ENCODE data around the gene APOL1.
A peak's percentile ranks its signal among the peaks of the same experiment; 100 is the strongest.
"Not testable (repeated sequence)": the region's sequence is repeated elsewhere in the genome, so short reads cannot be mapped to it uniquely, and the experiment has no call there.

The APOL1 gene

DNA sequence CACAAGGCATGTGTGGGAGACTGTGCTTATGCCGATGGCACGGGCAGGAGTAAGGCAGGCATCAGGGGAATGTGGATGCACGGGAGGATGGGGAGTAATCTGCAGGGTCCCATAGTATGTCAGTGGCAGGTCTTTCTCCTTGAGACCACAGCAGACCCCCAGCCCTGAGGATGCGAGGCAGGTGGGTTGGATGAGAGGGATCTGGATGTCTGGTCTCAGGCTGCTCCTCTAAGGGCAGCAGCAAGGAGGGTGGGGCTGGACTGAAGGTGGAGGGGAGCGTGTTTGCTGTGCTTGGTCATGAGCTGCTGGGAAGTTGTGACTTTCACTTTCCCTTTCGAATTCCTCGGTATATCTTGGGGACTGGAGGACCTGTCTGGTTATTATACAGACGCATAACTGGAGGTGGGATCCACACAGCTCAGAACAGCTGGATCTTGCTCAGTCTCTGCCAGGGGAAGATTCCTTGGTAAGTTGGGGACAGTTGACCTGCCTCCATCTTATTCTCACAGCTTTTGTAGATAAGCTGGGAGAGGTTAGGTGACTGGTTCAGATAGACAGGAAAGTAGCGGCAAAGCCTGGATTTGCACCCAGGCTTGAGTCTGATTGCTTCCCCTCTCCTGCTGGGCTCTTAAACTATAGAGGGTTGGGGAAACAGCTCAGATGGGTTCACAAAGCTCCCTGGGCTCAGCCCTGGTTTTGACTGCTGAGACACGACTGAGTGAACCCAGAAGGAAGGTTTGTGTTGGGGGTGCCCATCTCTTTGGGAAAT lies at the start of gene APOL1:
TSS of gene APOL1 (plus strand) at position 380 of the 769 bp plus-strand sequence. CDS start 1,823 bp downstream, outside the sequence.
- peak; percentile 80 for DNase-seq (ENCODE audit: low spot score)

DNA sequence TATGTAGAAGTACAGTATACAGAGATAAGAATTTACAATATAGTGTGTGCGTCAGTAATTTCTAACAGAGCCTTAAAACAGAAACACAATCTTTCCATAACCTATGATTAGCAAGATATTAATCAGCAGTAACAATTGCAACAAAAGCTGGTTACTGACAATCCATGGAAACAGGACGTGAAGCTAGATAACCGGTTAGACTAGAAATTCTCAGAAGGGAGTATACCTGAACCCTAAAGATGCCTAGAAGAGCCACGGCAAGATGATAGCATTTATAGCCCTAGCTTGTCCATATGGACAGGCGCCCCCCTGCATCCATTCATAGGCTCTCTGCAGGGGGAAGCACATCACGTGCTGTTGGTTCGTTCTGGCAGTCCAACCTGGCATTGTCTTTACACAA lies 49.5 kb upstream of the APOL1 start:
- not testable (repeated sequence) for DNase-seq (ENCODE audit: low spot score)

DNA sequence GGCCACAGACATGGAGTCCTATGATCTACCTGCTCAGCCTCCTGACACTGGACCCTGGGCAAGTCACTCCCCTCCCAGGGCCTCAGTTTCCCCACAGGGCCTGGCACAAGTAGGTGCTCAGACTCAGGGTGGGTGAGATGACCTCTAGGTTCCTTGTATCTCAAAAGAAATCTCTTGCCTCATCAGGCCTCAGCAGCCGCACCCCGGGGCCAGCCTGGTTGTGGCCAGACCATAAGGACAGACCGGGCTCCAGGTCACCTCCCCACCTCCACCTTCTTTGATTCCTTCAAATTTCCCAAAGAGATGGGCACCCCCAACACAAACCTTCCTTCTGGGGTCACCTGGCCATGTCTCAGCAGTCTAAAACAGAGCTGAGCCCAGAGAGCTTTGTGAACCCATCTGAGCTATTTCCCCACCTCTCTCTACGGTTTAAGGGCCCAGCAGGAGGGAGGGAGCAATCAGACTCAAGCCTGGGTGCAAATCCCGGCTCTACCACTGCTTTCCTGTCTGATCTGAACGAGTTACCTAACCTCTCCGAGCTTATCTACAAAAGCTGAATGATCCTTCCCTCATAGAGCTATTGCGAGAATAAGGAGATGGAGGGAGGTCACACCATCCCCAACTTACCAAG lies 48.8 kb upstream of the APOL1 start:
- no peak for DNase-seq (ENCODE audit: low spot score)

DNA sequence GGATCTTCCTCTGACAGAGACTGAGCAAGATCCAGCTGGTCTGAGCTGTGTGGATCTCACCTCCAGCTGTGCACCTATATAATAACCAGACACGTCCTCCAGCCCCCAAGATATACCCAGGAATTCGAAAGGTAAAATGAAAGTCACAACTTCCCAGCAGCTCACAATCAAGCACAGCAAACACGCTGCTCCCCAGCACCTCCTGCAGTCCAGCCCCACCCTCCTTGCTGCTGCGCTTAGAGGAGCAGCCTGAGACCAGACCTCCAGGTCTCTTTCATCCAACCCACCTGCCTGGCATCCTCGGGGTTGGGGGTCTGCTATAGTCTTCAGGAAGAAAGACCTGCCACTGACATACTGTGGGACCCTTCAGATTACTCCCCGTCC lies 48.3 kb upstream of the APOL1 start:
- DNase-seq (ENCODE audit: low spot score) = no peak

DNA sequence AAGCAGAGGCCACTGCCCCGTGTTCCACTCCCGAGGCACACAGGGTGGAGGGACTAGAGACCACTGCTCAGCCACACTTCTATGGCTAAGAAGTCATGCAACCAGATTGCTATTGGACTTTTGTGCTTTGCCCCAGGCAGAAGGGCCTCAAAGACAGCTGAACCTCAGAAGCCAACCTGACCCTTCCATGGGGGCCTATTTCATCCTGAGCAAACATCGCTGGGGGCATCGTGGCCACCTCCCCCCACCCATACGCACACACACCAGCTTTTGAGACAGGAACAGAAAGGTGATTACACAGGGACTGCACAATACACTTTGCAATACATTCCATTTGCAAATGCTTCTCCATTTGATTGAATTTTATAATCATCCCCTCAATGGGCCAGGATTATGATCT lies 47.4 kb upstream of the APOL1 start:
- not testable (repeated sequence) for DNase-seq (ENCODE audit: low spot score)

GRCh38 chr22:36206255-36206654 lies 46.7 kb upstream of the APOL1 start:
- DNase-seq (ENCODE audit: low spot score) = no peak

- DNase-seq (ENCODE audit: low spot score) = no peak
Observed at GRCh38 chr22:36208162-36208765, 44.7 kb upstream of the APOL1 start.

DNA sequence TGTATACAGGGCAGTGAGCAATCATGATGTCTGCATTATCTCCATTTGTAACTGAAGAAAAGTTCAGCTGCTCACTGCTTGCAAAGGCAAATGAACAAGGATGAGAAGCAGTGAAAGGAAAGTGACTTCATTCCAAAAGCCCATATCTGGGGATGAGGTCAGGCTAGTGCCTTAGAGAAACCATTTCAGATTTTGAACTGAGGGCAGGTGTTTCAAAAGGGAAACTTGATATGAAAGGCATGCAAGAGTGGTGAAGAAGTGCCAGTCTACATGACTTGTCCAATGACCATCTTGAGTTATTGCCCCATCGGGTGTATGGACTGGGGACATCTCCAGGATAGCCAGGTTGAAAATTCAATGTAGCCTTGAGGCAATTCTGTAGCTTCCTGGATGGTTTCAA lies 44.0 kb upstream of the APOL1 start:
- no peak for DNase-seq (ENCODE audit: low spot score)

DNA sequence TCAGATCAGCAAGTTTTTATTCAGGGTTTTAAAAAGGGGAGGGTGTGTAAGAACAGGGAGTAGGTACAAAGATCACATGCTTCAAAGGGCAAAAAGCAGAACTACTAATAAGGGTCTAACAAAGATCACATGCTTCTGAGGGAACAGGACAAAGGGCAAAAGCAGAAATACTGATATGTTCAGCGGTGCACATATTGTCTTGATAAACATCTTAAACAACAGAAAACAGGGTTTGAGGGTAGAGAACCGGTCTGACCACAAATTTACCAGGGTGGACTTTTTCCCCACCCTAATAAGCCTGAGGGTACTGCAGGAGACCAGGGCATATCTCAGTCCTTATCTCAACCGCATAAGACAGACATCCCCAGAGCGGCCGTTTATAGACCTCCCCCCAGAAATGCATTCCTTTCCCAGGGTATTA lies 43.4 kb upstream of the APOL1 start:
- not testable (repeated sequence) for DNase-seq (ENCODE audit: low spot score)

- DNase-seq (ENCODE audit: low spot score) = no peak
Observed at GRCh38 chr22:36210224-36210623, 42.7 kb upstream of the APOL1 start.

DNA sequence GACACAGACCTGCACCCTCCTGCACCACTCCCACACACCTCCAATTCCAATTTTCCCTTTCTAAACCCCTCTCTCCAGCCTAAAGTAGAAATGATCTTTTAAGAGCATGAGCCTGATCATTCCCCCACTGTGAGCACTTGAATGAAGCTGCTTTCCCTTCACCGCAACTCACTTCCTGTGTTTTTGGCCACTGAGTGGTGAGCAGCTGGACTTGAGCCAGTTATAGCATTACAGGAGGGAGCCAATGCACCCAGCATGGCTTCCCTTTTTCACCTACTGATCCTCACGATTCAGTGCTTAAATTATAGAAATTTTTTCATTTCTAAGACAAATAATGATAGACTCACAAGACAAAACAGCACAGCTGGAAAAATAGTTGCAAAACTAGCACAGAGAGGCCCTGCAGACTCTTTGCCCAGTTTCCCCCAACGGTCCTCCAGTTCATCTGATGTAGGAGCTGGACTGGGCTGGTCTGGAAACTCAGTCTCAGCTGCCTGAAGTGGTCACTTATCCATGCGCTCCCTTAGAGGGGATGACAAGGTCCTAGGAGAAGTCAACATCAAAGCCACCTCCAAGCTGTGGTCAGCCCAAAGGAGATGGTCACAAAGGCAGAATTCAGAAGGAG lies 41.6 kb upstream of the APOL1 start:
- DNase-seq (ENCODE audit: low spot score) = no peak

DNA sequence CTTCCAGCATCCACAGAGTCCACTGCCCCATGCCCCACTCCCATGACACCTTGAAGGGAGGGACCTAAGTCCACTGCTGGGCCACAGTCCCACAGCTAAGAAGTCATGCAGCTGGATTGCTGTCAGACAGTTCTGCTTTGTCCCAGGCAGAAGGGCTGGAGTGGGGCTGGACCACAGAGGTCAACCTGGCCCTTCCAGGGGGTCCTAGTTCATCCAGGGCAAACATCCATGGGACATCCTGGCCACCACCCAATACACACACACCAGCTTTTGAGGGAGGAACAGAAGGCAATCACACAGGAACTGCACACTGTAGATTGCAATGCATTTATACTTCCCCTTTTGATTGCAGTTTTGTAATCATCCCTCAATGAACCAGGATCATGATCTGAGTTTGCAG lies 40.0 kb upstream of the APOL1 start:
- DNase-seq (ENCODE audit: low spot score) = no peak

- DNase-seq (ENCODE audit: low spot score) = no peak
Observed at GRCh38 chr22:36213586-36213985, 39.3 kb upstream of the APOL1 start.

- no peak for DNase-seq (ENCODE audit: low spot score)
Observed at GRCh38 chr22:36215981-36216380, 37.0 kb upstream of the APOL1 start.

DNA sequence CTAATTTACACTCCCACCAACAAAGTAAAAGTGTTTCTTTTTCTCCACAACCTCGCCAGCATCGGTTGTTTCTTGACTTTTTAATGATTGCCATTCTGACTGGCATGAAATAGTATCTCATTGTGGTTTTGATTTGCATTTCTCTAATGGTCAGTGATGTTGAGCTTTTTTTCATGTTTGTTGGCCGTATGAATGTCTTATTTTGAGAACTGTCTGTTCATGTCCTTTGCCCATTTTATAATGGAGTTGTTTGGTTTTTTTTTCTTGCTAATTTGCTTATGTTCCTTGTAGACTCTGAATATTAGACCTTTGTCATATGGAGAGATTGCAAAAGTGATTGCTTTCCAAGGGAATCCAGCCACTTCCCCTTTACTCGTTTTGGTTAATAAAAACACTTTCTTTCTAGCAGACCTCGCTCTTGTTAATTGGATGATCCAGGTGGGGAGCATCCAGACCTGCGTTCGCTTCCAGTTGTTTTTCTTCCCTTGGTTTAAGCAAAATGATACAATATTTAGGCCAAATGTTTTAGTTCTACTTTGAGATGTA lies 34.2 kb upstream of the APOL1 start:
- DNase-seq (ENCODE audit: low spot score) = no peak

- peak; percentile 69 for DNase-seq (ENCODE audit: low spot score)
Observed at GRCh38 chr22:36220451-36220921, 32.4 kb upstream of the APOL1 start.

DNA sequence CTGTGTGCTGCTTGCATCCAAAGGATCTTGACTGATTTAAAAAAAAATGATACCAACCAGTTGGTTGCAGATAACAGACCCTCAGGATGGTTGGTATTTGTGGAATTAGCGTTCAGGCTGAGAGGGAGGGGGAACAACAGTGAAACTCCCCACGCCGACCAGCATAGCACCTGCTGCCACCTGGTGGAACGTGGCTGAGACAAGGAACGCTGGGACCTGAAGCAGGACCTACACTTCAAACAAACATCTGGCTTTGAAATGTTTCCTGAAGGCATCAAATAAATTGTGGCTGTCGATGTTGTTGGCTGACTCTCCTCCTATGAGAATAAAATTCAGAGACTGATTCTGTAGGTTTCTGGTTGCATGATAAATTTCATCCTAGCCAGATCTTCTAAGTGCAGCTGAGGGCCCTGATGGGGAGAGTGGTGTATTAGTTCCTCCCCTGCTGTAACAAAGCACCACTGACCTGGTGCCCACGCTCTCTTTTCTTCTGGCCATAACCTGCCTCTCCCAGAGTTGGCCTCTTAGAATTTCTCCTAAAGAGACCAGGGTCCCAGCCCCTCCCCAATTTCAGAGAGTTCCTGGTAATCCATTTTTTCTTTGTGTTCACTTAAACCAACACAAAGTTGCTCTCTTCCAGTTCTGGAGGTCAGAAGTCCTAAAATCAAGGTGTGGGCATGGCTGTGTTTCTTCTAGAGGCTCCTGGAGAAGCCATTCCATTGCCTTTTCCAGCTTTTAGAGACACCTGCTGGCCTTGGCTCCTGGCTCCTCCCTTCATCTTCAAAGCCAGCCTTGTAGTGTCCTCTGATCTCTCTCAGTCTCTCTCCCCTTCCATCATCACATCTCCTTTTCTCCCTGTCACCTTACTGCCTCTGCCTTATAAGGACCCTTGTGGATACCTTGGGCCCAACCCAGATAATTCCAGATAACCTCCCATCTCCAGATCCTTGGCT lies 30.9 kb upstream of the APOL1 start:
- DNase-seq (ENCODE audit: low spot score) = peak; percentile 66

DNA sequence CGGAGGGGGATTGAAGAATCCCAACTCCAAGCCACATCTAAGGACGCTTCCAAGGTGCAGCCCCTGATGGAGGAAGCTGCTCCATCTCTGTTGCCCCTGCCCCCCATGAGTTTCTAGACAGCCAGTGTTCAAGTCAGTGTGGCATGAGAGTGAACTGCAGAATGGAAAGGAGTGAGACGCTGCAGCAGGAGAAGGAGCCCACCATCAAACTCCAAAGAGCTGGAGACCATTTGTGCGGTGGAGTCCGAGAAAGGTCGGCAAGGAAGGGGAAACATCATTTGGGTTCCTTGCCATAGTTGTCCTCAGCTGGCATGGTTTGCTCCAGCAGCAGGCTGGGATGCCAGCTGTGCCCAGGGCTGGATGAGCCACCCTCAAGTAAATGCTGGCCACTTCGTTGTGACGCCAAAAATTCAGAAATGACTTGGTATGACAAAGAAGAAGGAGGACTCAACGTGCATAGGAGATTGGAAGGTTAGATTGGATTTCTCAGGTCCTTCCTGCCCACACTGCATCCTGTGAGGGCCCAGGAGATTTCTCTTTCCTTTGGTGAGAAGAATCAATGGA lies 30.0 kb upstream of the APOL1 start:
- DNase-seq (ENCODE audit: low spot score) = no peak

DNA sequence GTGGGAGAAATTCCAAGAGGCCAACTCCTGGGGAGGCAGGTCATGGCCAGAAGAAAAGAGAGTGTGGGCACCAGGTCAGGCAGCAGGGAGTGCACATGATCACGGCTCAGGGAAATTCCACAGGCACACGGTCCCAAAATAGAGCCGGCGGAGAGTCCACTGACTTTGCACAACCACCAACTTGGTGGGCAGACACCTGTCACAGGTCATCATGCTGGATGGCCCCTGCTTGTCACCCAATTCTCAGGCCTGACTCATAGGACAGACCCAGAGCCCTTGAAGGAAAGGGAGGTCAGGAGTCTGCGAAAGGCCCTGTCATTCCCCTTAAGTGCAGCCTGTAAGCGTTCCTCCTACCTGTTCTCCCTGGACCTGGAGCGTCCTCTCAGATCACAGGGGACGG lies 29.4 kb upstream of the APOL1 start:
- no peak for DNase-seq (ENCODE audit: low spot score)

- no peak for DNase-seq (ENCODE audit: low spot score)
Observed at GRCh38 chr22:36224245-36224644, 28.7 kb upstream of the APOL1 start.

Data from hematopoietic multipotent progenitor cell treated with erythropoietin and hydrocortisone succinate and interleukin-3 and kit ligand, for 15 days (in vitro differentiated cells).